Right lobe of liver (tissue), 4 donors: ENCODE results near the gene C6.

Experiments
- CTCF ChIP-seq, 4 donors: fragments of 200-600 bp in 3 of 4; fragments of 450-650 bp in 1 of 4; IDR thresholded peaks; one replicate each; pipeline versions ENCODE4 v1.5.1 to v1.8.0; 2016 to 2022; ENCODE audit warnings: antibody characterized with exemption in 4 of 4, mild to moderate bottlenecking in 2 of 4
- POLR2A ChIP-seq: fragments of 450-650 bp; IDR thresholded peaks from one replicate; pipeline ENCODE4 v1.6.1; 2017; ENCODE audit warnings: antibody characterized with exemption, mild to moderate bottlenecking
- donor health status: DM: no; HTN: no; CAD: no.
- donor health status: DM: no; HTN: no; CAD: no.
- donor health status: DM: no; HTN: yes; CAD: no.

- TF ChIP-seq CTCF (IDR thresholded peaks at IDR 0.05), result no peak
- no peak for TF ChIP-seq POLR2A
Observed at GRCh38 chr5:41253109-41253508, 39.8 kb upstream of the C6 start.
